Activated T-helper 17 cell treated with anti-CD3 and anti-CD28 coated beads, Interleukin-2, amount 50 U/mL, for 72 hours (primary cell): Measurements from ENCODE around the gene RHOXF2. TPM values are rescaled to one million over a fixed set of nuclear protein-coding genes. Genes with fewer than 3 reads are reported as not detected.

ENCODE experiments used
- total RNA-seq, 2 donors: library from RNA; stranded (reverse); gene quantifications; one replicate each; pipeline ENCODE4 v1.2.3, GENCODE V29; 2022

RHOXF2 gene
- total RNA-seq, 2 donors from 2014 or later = 0.29 TPM; not detected in 1

Other genes starting within 250 kb of the RHOXF2 start
- 10 to 100 TPM; 10.1 to 10.8 TPM for gene NKAP, start 214.9 kb upstream of the RHOXF2 start, total RNA-seq
- gene RHOXF2B, start 80.9 kb upstream of the RHOXF2 start, total RNA-seq = not detected
- under 1 TPM in 1 of 2 donors, not detected in 1; 0.37 TPM for gene RHOXF1, start 42.7 kb upstream of the RHOXF2 start, total RNA-seq
- gene ZBTB33, start 92.2 kb downstream of the RHOXF2 start, total RNA-seq = 10 to 100 TPM; 14.4 to 14.7 TPM
- under 1 TPM in 1 of 2 donors, not detected in 1; 0.08 TPM for gene TMEM255A, start 152.8 kb downstream of the RHOXF2 start, total RNA-seq
- gene ATP1B4, start 203.5 kb downstream of the RHOXF2 start, total RNA-seq = not detected